T-helper 2 cell (primary cell): ENCODE results near the gene TNFRSF13B.
"Not testable (repeated sequence)": the region's sequence is repeated elsewhere in the genome, so short reads cannot be mapped to it uniquely, and the experiment has no call there.

ENCODE experiments used
- DNase-seq, 5 experiments: peaks; one replicate each; pipeline versions ENCODE4 v3.0.0 to v3.0.0-alpha.2; 2012 to 2022

Gene TNFRSF13B

GRCh38 chr17:17004997-17005614, 33.2 kb upstream of the TNFRSF13B start:
- DNase-seq = not testable (repeated sequence)

- no peak for DNase-seq
Measured at GRCh38 chr17:17004251-17004996, 32.5 kb upstream of the TNFRSF13B start.

- not testable (repeated sequence) for DNase-seq
Measured at GRCh38 chr17:17002731-17003715, 31.1 kb upstream of the TNFRSF13B start.

GRCh38 chr17:17001874-17002520, 30.1 kb upstream of the TNFRSF13B start:
- peak; percentile 56 to 70 (median 65) for DNase-seq

GRCh38 chr17:17001076-17001777, 29.3 kb upstream of the TNFRSF13B start:
- no peak for DNase-seq

- no peak for DNase-seq
Measured at GRCh38 chr17:16999931-17000625, 28.2 kb upstream of the TNFRSF13B start.

- DNase-seq = peak in 1 of 5 experiments; percentile 62
Measured at GRCh38 chr17:16997514-16998429, 25.9 kb upstream of the TNFRSF13B start.

- not testable (repeated sequence) for DNase-seq
Measured at GRCh38 chr17:16996726-16997125, 24.8 kb upstream of the TNFRSF13B start.

GRCh38 chr17:16995930-16996329, 24.0 kb upstream of the TNFRSF13B start:
- no peak for DNase-seq

GRCh38 chr17:16994631-16995030, 22.7 kb upstream of the TNFRSF13B start:
- DNase-seq = no peak

GRCh38 chr17:16991349-16992009, 19.6 kb upstream of the TNFRSF13B start:
- peak; percentile 57 to 78 (median 69) for DNase-seq

GRCh38 chr17:16989953-16990860, 18.3 kb upstream of the TNFRSF13B start:
- DNase-seq = peak in 1 of 5 experiments; percentile 14

GRCh38 chr17:16989230-16989952, 17.5 kb upstream of the TNFRSF13B start:
- DNase-seq = peak in 2 of 5 experiments; percentile 42 to 57

- peak in 1 of 5 experiments; percentile 38 for DNase-seq
Measured at GRCh38 chr17:16988749-16989229, 16.9 kb upstream of the TNFRSF13B start.

- DNase-seq = peak in 3 of 5 experiments; percentile 21 to 82 (median 67)
Measured at GRCh38 chr17:16987830-16988601, 16.1 kb upstream of the TNFRSF13B start.

GRCh38 chr17:16987066-16987829, 15.3 kb upstream of the TNFRSF13B start:
- no peak for DNase-seq
